ENCODE results near the gene FBXO41.

DNA sequence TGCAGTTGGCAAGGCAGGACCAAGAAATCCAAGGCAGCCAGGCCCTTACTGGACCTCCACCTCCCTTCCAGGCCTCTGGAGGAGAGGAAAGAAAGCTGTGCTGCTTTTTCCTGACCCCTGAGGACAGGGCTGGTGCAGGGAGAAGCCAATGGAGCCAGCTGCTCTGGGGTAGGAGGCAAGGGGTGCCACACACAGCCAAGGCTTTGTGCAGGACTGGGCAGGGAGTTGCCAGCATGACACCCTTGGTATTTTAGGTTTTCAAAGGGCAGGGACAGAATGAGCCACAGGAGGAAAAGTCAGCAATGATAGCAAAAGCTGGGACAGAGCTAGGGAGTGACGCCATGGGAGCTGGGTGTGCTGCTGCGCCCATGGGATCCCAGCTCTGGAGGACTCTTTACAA, 27.3 kb downstream of the FBXO41 start:
- TF ChIP-seq, protein P1, sequence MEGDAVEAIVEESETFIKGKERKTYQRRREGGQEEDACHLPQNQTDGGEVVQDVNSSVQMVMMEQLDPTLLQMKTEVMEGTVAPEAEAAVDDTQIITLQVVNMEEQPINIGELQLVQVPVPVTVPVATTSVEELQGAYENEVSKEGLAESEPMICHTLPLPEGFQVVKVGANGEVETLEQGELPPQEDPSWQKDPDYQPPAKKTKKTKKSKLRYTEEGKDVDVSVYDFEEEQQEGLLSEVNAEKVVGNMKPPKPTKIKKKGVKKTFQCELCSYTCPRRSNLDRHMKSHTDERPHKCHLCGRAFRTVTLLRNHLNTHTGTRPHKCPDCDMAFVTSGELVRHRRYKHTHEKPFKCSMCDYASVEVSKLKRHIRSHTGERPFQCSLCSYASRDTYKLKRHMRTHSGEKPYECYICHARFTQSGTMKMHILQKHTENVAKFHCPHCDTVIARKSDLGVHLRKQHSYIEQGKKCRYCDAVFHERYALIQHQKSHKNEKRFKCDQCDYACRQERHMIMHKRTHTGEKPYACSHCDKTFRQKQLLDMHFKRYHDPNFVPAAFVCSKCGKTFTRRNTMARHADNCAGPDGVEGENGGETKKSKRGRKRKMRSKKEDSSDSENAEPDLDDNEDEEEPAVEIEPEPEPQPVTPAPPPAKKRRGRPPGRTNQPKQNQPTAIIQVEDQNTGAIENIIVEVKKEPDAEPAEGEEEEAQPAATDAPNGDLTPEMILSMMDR (IDR thresholded peaks at IDR 0.05; ENCODE audit: extremely low read depth in 1 of 2, insufficient read depth in 1 of 2, low read depth in 1 of 2, low read length in 2 of 2): no peak
- TF ChIP-seq POLR2AphosphoS5 (IDR thresholded peaks at IDR 0.05; ENCODE audit: insufficient read depth, low read depth, low read length): no peak
